ENCODE results near the gene UPB1.

- TF ChIP-seq CTCF (IDR thresholded peaks at IDR 0.05) (no peak), POLR2A (IDR thresholded peaks at IDR 0.05) (no peak)
These were observed 46.8 kb downstream of the UPB1 start for GRCh38 chr22:24541681-24542515.
